H9 (cell line): Measurements from ENCODE around the gene TMA7. TPM values are rescaled to one million over a fixed set of nuclear protein-coding genes. Genes with fewer than 3 reads are reported as not detected.

Source experiments
- DNase-seq: peaks from one replicate; pipeline ENCODE4 v3.0.0-alpha.2; 2017
- H2AFZ ChIP-seq: one replicate; pipeline ENCODE4 v1.6.1; 2013; ENCODE audit warnings: mild to moderate bottlenecking, low read length, control low read depth, moderate library complexity
- H2AK5ac ChIP-seq: 2 replicates; pipeline ENCODE4 v1.6.1; 2013; ENCODE audit warnings: low read length, control low read depth, mixed read lengths; ENCODE audit not compliant: insufficient read length
- H2BK120ac ChIP-seq: one replicate; pipeline ENCODE4 v1.6.1; 2013; ENCODE audit warnings: low read depth, mild to moderate bottlenecking, low read length, control low read depth, inconsistent platforms; ENCODE audit not compliant: poor library complexity, severe bottlenecking
- H2BK12ac ChIP-seq: 2 replicates; pipeline ENCODE4 v1.6.1; 2013; ENCODE audit warnings: low read length, control low read depth, mixed read lengths, low read depth; ENCODE audit not compliant: insufficient read length
- H2BK15ac ChIP-seq: 2 replicates; pipeline ENCODE4 v1.6.1; 2013; ENCODE audit warnings: low read depth, low read length, control low read depth
- H2BK20ac ChIP-seq: one replicate; pipeline ENCODE4 v1.6.1; 2013; ENCODE audit warnings: low read depth, mild to moderate bottlenecking, low read length, control low read depth, inconsistent platforms; ENCODE audit not compliant: poor library complexity, severe bottlenecking
- H2BK5ac ChIP-seq: 2 replicates; pipeline ENCODE4 v1.6.1; 2013; ENCODE audit warnings: low read length, control low read depth, mixed read lengths; ENCODE audit not compliant: insufficient read length
- H3K14ac ChIP-seq: 2 replicates; pipeline ENCODE4 v1.6.1; 2013; ENCODE audit warnings: low read length, control low read depth; ENCODE audit not compliant: insufficient read depth
- H3K18ac ChIP-seq: 2 replicates; pipeline ENCODE4 v1.6.1; 2013; ENCODE audit warnings: low read depth, mild to moderate bottlenecking, mixed read lengths, low read length, control low read depth; ENCODE audit not compliant: insufficient read length
- H3K23ac ChIP-seq: 2 replicates; pipeline ENCODE4 v1.6.1; 2013; ENCODE audit warnings: low read length, control low read depth, mixed read lengths, low read depth; ENCODE audit not compliant: insufficient read length
- H3K23me2 ChIP-seq: 2 replicates; pipeline ENCODE4 v1.6.1; 2013; ENCODE audit warnings: low read depth, mild to moderate bottlenecking, mixed read lengths, low read length, control low read depth; ENCODE audit not compliant: insufficient read length, poor library complexity, severe bottlenecking
- H3K27ac ChIP-seq: 2 replicates; pipeline ENCODE4 v1.5.1; 2013; ENCODE audit warnings: low read length, control low read depth, mixed read lengths, low read depth; ENCODE audit not compliant: insufficient read length
- H3K27me3 ChIP-seq: 2 replicates; pipeline ENCODE4 v1.6.1; 2013; ENCODE audit warnings: low read length, control low read depth, inconsistent platforms; ENCODE audit not compliant: insufficient read depth
- H3K4ac ChIP-seq: 2 replicates; pipeline ENCODE4 v1.6.1; 2013; ENCODE audit warnings: low read depth, mild to moderate bottlenecking, control low read depth, inconsistent platforms, low read length, moderate library complexity
- H3K4me1 ChIP-seq: 2 replicates; pipeline ENCODE4 v1.6.1; 2013; ENCODE audit warnings: low read length, control low read depth, inconsistent platforms; ENCODE audit not compliant: insufficient read depth
- H3K4me2 ChIP-seq: 2 replicates; pipeline ENCODE4 v1.6.1; 2013; ENCODE audit warnings: low read length, control low read depth, mixed read lengths; ENCODE audit not compliant: insufficient read length, insufficient read depth
- H3K56ac ChIP-seq: 2 replicates; pipeline ENCODE4 v1.6.1; 2013; ENCODE audit warnings: low read depth, mild to moderate bottlenecking, mixed read lengths, low read length, control low read depth; ENCODE audit not compliant: insufficient read length
- H3K79me1 ChIP-seq: 2 replicates; pipeline ENCODE4 v1.6.1; 2013; ENCODE audit warnings: low read depth, mild to moderate bottlenecking, moderate library complexity, low read length, control low read depth, inconsistent platforms; ENCODE audit not compliant: insufficient read depth, poor library complexity, severe bottlenecking
- H3K79me2 ChIP-seq: 2 replicates; pipeline ENCODE4 v1.6.1; 2013; ENCODE audit warnings: low read length, control low read depth, inconsistent platforms; ENCODE audit not compliant: insufficient read depth
- H3K9ac ChIP-seq: 2 replicates; pipeline ENCODE4 v1.6.1; 2013; ENCODE audit warnings: low read length, control low read depth, mixed read lengths; ENCODE audit not compliant: insufficient read length; ENCODE audit errors: extremely low read depth
- H3K9me3 ChIP-seq: one replicate; pipeline ENCODE4 v1.6.1; 2013; ENCODE audit warnings: low read depth, low read length, inconsistent platforms; ENCODE audit not compliant: control insufficient read depth
- H3T11ph ChIP-seq: one replicate; pipeline ENCODE4 v1.6.1; 2013; ENCODE audit warnings: mild to moderate bottlenecking, low read length, control low read depth, inconsistent platforms
- H4K20me1 ChIP-seq: one replicate; pipeline ENCODE4 v1.6.1; 2013; ENCODE audit not compliant: control insufficient read depth, insufficient read length, insufficient read depth
- H4K5ac ChIP-seq: 2 replicates; pipeline ENCODE4 v1.6.1; 2013; ENCODE audit warnings: low read depth, mild to moderate bottlenecking, mixed read lengths, low read length, control low read depth; ENCODE audit not compliant: insufficient read length
- H4K8ac ChIP-seq: replicated peaks from 2 replicates; pipeline ENCODE4 v1.6.1; 2013; ENCODE audit warnings: low read length, control low read depth, mixed read lengths, low read depth; ENCODE audit not compliant: insufficient read length
- H4K91ac ChIP-seq: 2 replicates; pipeline ENCODE4 v1.6.1; 2013; ENCODE audit warnings: low read depth, mild to moderate bottlenecking, moderate library complexity, mixed read lengths, low read length, control low read depth; ENCODE audit not compliant: insufficient read length
- H3K27ac Mint-ChIP-seq, 3 experiments: 2 replicates in 2 of 3; 3 replicates in 1 of 3; pipeline ENCODE4 v1.8.0; 2020 to 2021; ENCODE audit warnings: mixed read lengths in 3 of 3, mild to moderate bottlenecking in 1 of 3, moderate library complexity in 1 of 3
- H3K27me3 Mint-ChIP-seq: 2 replicates; pipeline ENCODE4 v1.8.0; 2021; ENCODE audit warnings: low read depth, mild to moderate bottlenecking, moderate library complexity, mixed read lengths
- H3K36me3 Mint-ChIP-seq, 3 experiments: 2 replicates in 2 of 3; 3 replicates in 1 of 3; pipeline ENCODE4 v1.8.0; 2020 to 2021; ENCODE audit warnings: low read depth in 3 of 3, mixed read lengths in 3 of 3; ENCODE audit not compliant: insufficient read depth in 1 of 3
- H3K4me1 Mint-ChIP-seq, 2 experiments: 2 replicates each; pipeline ENCODE4 v1.8.0; 2020; ENCODE audit warnings: mixed read lengths in 2 of 2
- H3K4me3 Mint-ChIP-seq, 2 experiments: 2 replicates in 1 of 2; 3 replicates in 1 of 2; pipeline ENCODE4 v1.8.0; 2020 to 2021; ENCODE audit warnings: mild to moderate bottlenecking in 2 of 2, mixed read lengths in 2 of 2, moderate library complexity in 1 of 2
- H3K9me3 Mint-ChIP-seq, 2 experiments: 2 replicates in 1 of 2; 3 replicates in 1 of 2; pipeline ENCODE4 v1.8.0; 2020; ENCODE audit warnings: mild to moderate bottlenecking in 2 of 2, mixed read lengths in 2 of 2, moderate library complexity in 1 of 2
- CTCF ChIP-seq: fragments of 200-600 bp; sonication (generic); conservative IDR thresholded peaks from 3 replicates; pipeline ENCODE4 v1.8.0; 2021; ENCODE audit warnings: antibody characterized with exemption, mild to moderate bottlenecking
- WGBS: extraction: QIAGEN DNeasy Blood & Tissue Kit; methylation state at CpG from one replicate; pipeline ENCODE4 v1.1.7; 2013; ENCODE audit warnings: missing lambda C conversion rate, low lambda C conversion rate, mixed read lengths; ENCODE audit not compliant: insufficient read length; ENCODE audit errors: extremely low coverage; 5-methylcytosine and 5-hydroxymethylcytosine counted together
- total RNA-seq: library from RNA; stranded (reverse); gene quantifications from 2 replicates; pipeline ENCODE4 v1.2.1, GENCODE V29; 2021

Gene TMA7
- total RNA-seq, 1 experiment from 2014 or later, result 305 TPM

GRCh38 chr3:48451270-48451669, 11.2 kb downstream of the TMA7 start:
- H3K9ac ChIP-seq, result peak overlapping the region; percentile 9
- no peak overlapping the region for H3T11ph ChIP-seq
- H2BK15ac ChIP-seq, result no peak overlapping the region
- no peak overlapping the region for H3K56ac ChIP-seq
- H4K8ac ChIP-seq, result no peak overlapping the region
- H4K91ac ChIP-seq, result no peak overlapping the region
- H3K4ac ChIP-seq, result no peak overlapping the region
- H3K79me1 ChIP-seq, result no peaks in the 10 kb centered on the region
- H3K4me3 Mint-ChIP-seq, result no peak overlapping the region
- no peak for TF ChIP-seq CTCF
- H2BK12ac ChIP-seq, result no peak overlapping the region
- H3K18ac ChIP-seq, result no peak overlapping the region
- H2BK120ac ChIP-seq, result no peak overlapping the region
- H3K9me3 ChIP-seq, result no peaks in the 10 kb centered on the region
- no peaks in the 10 kb centered on the region for H3K79me2 ChIP-seq
- no peaks in the 10 kb centered on the region for H3K27me3 ChIP-seq
- no peak overlapping the region for H2AK5ac ChIP-seq
- no peaks in the 10 kb centered on the region for H4K20me1 ChIP-seq
- H4K5ac ChIP-seq, result no peak overlapping the region
- H3K14ac ChIP-seq, result no peak overlapping the region
- no peak overlapping the region for H2AFZ ChIP-seq
- no peak overlapping the region for H3K27ac ChIP-seq
- H2BK20ac ChIP-seq, result no peak overlapping the region
- no peaks in the 10 kb centered on the region for H3K4me1 ChIP-seq
- H3K4me2 ChIP-seq, result no peak overlapping the region
- no peak overlapping the region for H2BK5ac ChIP-seq
- no peak for DNase-seq
- no peak overlapping the region for H3K23ac ChIP-seq
- H3K27ac Mint-ChIP-seq, result no peak overlapping the region
- WGBS, result no CpG with 5 or more reads among the region's 1 CpG
- H3K9me3 Mint-ChIP-seq, result no peaks in the 10 kb centered on the region
- H3K23me2 ChIP-seq, result peaks cover 11% of the 10 kb centered on the region
- no peaks in the 10 kb centered on the region for H3K27me3 Mint-ChIP-seq
- peaks cover 12 to 16% of the 10 kb centered on the region in 2 experiments for H3K4me1 Mint-ChIP-seq
- H3K36me3 Mint-ChIP-seq, result peaks cover 11 to 54% (median 36%) of the 10 kb centered on the region in 3 experiments; a peak in 5 of 7 replicates
